NCI-H1092 (cell line): Measurements from ENCODE around the gene LCAT.
A peak's percentile ranks its signal among the peaks of the same experiment; 100 is the strongest.
"Not testable (repeated sequence)": the region's sequence is repeated elsewhere in the genome, so short reads cannot be mapped to it uniquely, and the experiment has no call there.

Source experiments
- DNase-seq: peaks from one replicate; lab custom pipeline; 2025; lab: John Stamatoyannopoulos, UW

The LCAT gene

DNA sequence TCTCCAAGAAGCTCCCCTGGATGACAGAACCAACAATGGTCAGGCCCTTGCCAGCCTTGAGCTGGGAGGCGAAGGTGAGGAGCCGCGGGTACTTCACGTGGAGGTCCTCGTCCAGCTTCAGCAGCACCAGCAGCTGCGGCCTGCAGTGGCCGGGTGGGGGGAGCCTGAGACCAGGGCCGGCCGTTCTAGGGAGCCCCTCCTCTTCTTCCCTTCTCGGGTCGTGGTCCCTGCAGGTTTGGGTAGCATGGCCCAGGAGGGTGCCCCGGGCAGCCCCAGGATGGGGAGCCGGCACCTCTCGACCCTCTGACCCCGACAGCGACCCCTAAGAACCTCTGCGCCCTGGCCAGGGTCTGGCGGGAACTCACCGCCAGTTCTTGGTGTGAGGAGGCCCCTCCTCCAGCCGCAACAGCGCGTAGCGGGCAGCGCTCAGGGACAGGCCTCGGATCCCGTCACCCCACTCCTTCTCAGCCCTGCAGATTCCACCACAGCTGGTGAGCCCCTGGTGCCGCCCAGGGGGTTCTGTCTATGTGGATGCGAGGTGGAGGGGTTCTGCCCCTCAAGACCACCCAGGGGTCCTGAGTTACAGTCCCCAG, 3.1 kb upstream of the LCAT start:
- no peak for DNase-seq

- no peak for DNase-seq
These were observed 2.2 kb upstream of the LCAT start for GRCh38 chr16:67946128-67946569.

- DNase-seq, result no peak
These were observed 1.5 kb upstream of the LCAT start for GRCh38 chr16:67945392-67945933.

- DNase-seq, result no peak
These were observed 921 bp upstream of the LCAT start for GRCh38 chr16:67944690-67945391.

DNA sequence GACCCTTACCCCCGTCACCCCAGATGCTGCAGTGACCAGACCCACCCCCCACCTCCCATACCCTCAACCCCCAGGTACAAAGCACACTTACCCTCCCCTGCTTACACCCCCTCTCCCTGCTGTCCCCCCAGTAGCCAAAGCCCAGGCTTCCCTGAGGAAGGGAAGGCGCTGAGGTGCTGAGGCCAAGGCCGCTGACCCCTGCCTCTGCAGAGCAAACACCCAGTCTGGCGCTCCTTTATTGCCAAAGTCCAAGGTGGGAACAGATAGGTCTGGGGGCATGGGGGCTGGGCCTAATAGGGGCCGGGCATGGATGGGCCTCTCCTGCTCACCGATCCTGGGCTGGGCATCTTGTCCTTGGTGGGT, 683 bp downstream of the LCAT start:
- DNase-seq, result no peak

DNA sequence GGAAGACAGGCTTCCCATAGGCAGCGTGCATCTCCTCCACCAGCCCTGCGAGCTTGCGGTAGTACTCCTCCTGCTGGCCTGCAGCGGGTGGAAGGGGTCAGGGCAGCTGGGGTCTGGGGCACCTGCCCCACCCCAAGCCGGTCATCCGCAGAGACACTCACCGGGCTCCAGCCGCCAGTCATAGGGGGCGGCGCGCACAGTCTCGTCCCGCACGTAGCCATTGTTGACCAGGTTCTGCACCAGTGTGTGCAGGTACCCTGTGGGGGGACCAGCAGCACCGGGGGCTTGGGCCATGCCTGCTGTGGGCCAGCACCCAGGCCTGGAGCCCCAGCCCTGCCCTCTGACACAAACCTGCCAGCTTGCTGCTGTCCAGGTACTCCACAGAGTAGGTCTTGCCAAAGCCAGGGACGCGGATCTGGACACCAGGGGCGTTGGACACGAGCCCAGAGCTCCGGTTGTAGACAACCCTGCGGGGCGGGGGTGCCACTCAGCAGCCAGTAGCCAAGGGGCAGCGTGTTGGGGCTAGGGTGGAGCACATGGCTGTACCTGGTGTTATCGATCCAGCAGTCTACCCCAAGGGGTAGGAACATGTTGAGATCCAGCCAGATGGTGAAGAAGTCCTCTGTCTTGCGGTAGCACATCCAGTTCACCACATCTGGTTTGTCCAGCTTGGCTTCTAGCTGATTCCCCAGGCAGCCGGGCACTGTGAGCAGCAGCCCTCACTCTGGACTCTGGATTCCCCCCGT, 1.2 kb downstream of the LCAT start:
- DNase-seq, result no peak

- no peak for DNase-seq
These were observed 1.8 kb downstream of the LCAT start for GRCh38 chr16:67942200-67942509.

GRCh38 chr16:67941469-67942199, 2.3 kb downstream of the LCAT start:
- DNase-seq, result no peak

GRCh38 chr16:67940446-67941089, 3.4 kb downstream of the LCAT start:
- no peak for DNase-seq

GRCh38 chr16:67939507-67940445, 4.1 kb downstream of the LCAT start:
- no peak for DNase-seq

- DNase-seq, result not testable (repeated sequence)
These were observed 6.2 kb downstream of the LCAT start for GRCh38 chr16:67937713-67938112.

DNA sequence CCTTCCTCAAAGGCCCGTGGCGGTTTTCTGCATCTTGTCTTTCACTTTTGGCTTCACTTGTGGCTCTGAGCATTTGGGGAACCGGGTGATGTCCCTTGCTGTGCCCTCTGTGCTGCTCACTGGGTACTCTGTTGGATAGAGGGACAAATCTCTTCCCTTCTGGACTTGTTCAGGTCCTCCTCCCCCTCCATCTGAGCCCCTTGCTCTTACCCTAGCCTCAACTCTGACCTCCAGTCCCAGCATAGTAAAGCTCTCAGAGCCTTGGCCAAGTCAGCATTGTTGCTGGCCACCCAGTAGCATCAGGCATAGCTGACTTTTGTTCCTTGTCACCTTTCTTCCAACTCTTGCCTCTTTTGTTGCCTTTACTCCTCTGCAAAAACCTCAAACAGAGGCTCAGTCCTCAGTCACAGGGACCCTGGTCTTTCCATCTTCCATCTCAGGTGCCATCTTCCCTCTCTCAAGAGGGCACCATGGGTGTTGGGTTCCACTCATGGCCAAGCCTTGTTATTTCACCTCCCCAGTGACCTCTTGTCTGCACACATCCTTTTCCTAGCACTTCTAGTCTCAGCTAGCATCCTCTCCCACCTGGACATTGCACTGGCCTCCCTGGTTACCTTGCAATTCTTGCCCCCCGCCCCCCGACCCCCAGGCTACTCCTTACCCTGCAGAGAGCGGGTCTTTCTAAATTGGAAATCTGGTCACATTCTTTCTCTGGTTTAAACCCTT, 6.9 kb downstream of the LCAT start:
- DNase-seq, result no peak

DNA sequence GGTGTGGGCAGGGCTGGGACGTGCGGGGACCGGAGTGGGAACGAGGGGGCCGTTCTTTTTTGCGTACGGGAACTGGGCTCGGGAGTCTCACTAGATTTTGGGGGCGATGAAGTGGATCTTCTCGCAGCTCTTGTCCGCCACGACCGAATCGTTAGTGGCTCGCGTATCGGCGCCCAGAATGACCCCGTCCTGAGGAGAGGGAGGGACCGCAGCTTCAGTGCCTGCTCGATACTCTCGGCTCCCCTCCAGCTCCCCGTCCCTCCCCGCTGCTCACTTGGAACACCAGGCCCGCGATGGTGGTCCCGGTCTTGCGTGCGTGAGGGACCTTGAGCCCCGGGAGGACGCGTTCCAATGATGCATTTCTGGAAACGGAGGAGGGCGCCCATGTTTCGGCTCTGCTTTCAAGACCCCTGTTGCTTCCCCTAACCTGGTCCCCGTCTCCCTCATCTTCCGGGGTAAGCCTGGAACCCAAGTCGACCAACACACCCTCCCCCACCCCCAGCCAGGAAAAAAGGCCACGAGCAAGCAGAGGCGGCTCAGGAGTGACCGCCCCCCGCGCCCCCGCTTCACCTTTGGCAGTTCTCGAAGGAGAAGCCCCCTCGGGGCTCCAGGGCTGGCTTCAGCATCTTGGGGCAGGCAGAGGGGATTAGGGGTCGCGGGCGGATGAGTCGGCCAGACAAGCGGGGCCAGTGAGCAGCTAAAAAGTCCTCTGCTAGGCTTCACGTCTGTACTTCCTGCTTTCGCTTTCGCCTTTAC, 7.6 kb downstream of the LCAT start, which contains the start of gene PSMB10:
PSMB10 (minus strand) TSS at position 727 of the 756 bp plus-strand sequence; CDS start at position 626, 101 bp downstream.
- peak; percentile 33 for DNase-seq

DNA sequence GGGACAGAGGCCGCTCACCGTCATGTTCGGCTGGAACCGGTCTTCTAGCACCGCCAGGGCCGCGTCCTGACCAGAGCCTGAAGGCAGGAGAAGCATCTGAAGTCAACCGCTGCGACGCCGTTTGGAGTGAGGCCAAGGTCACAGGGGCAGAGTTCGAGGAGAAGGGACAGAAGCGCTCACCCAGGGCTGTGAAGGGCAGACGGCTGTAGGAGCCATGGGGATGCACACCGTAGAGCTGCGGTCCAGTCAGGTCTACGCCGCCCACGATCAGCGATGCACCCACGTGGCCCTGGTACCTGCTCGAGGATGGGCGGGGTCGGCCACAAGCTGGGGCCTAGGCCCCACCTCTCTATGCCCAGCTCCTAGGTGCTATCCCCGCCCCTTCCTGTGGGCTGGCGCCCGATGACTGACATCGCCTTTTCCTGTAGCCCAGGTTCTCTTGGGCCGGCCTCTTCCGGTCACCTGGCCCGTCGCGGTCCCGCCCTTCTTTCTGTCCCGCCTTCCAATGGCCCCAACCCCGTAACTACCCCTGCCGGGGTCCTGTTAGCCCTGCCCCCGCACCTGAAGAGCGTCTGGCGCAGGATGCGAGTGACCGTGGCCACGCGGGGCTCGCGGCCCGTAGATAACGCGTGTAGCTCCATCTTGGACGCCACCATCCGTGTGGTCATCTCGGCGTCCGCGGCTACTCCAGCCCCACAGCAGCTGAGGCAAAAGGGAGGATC, 8.4 kb downstream of the LCAT start:
- peak; percentile 98 for DNase-seq

GRCh38 chr16:67935101-67935401, 8.9 kb downstream of the LCAT start:
- no peak for DNase-seq

- DNase-seq, result no peak
These were observed 9.4 kb downstream of the LCAT start for GRCh38 chr16:67934306-67935100.

DNA sequence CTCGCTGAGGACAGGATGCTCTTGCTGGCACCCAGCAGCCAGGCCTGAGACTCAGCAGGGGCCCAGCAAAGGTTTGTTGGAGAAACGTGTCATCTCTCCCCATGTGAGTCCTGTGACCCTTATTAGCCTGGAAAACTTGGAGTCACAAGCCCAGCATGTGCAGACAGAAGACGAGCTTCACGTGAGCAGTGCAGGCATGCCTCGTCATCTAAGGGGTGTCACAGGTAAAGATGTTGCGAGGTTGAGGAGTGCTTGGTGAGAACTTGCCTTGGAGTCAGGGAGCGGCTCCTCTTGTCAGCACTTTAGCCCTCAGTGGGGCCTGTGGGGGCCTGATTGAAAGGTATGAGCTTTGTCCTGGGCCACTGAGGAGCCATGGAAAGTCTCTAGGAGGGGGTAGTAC, 10.1 kb downstream of the LCAT start:
- DNase-seq, result no peak

DNA sequence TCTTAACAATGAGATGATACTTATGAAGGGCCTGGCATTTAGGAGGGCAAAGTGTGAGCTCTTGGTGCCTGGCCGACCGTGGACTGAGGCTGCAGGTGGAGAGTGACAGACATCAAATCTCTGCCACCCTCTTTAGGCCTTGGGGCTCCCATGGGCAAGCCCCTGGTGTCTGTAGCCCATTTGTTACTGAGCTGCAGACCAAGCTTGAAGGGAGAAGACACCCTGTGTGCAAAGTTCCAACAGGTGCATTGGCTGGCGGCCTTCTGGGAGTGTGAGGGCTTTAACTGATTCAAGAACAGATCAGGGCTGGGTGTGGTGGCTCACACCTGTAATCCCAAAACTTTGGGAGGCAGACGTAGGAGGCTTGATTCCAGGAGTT, 11.5 kb downstream of the LCAT start:
- no peak for DNase-seq
